HUDEP-2 (cell line): ENCODE measurements around the gene TUBGCP6.

Experiments
- DNase-seq, 76 experiments: peaks; one replicate each; lab custom pipeline; 2025; ENCODE audit not compliant: unreplicated experiment in 76 of 76; lab: John Stamatoyannopoulos, UW

The TUBGCP6 gene

GRCh38 chr22:50198624-50199017, 46.2 kb downstream of the TUBGCP6 start:
- no peak for DNase-seq

- DNase-seq, result no peak
Observed at GRCh38 chr22:50197856-50198623, 46.8 kb downstream of the TUBGCP6 start.

GRCh38 chr22:50197000-50197800, 47.6 kb downstream of the TUBGCP6 start:
- DNase-seq, result no peak

GRCh38 chr22:50196256-50196655, 48.6 kb downstream of the TUBGCP6 start:
- DNase-seq, result no peak

GRCh38 chr22:50194037-50194805, 50.6 kb downstream of the TUBGCP6 start:
- no peak for DNase-seq

- no peak for DNase-seq
Observed at GRCh38 chr22:50193621-50194020, 51.2 kb downstream of the TUBGCP6 start.

- no peak for DNase-seq
Observed at GRCh38 chr22:50192436-50193204, 52.2 kb downstream of the TUBGCP6 start.

- DNase-seq, result peak in 1 of 76 experiments; percentile 6
Observed at GRCh38 chr22:50190941-50191741, 53.7 kb downstream of the TUBGCP6 start.

- peak in 75 of 76 experiments; percentile 23 to 95 (median 82) for DNase-seq
Observed at GRCh38 chr22:50190182-50190940, 54.5 kb downstream of the TUBGCP6 start.

- peak in 22 of 76 experiments; percentile 46 to 79 (median 58) for DNase-seq
Observed at GRCh38 chr22:50189849-50190181, 55.0 kb downstream of the TUBGCP6 start.

- DNase-seq, result peak in 1 of 76 experiments; percentile 9
Observed at GRCh38 chr22:50189184-50189848, 55.5 kb downstream of the TUBGCP6 start.

- DNase-seq, result no peak
Observed at GRCh38 chr22:50188356-50188755, 56.5 kb downstream of the TUBGCP6 start.

GRCh38 chr22:50186761-50187523, 57.9 kb downstream of the TUBGCP6 start:
- no peak for DNase-seq

GRCh38 chr22:50186181-50186714, 58.6 kb downstream of the TUBGCP6 start:
- no peak for DNase-seq

- peak in 72 of 76 experiments; percentile 30 to 91 (median 82) for DNase-seq
Observed at GRCh38 chr22:50185375-50186087, 59.3 kb downstream of the TUBGCP6 start, which contains the start of gene TRABD. Gene TRABD (plus strand): TSS chr22:50185913. CDS start chr22:50193061, 7,148 bp downstream.

- no peak for DNase-seq
Observed at GRCh38 chr22:50184902-50185374, 59.9 kb downstream of the TUBGCP6 start.
